GM12875 (cell line): ENCODE results near the gene TXNL4A.

Source experiments
- H3K4me3 ChIP-seq: one replicate; pipeline ENCODE4 v1.5.1; 2011; ENCODE audit warnings: low read depth, low read length, control low read depth
- CTCF ChIP-seq: IDR thresholded peaks from 2 replicates; pipeline ENCODE4 v1.5.1; 2011; ENCODE audit warnings: low read depth, mild to moderate bottlenecking, control low read depth, inconsistent platforms, low read length, moderate library complexity, borderline replicate concordance; ENCODE audit not compliant: insufficient read depth

TXNL4A gene

GRCh38 chr18:79951545-79952455 lies 36.6 kb downstream of the TXNL4A start, which contains the start of gene SLC66A2:
TSS of gene SLC66A2 (minus strand) at chr18:79951653. CDS start at chr18:79950926, 727 bp downstream.
- peak within 1 kb of the TSS; percentile 81 for H3K4me3 ChIP-seq
- TF ChIP-seq CTCF = no peak

GRCh38 chr18:79950515-79951341 lies 37.6 kb downstream of the TXNL4A start:
- peak overlapping the region; percentile 81 for H3K4me3 ChIP-seq
- TF ChIP-seq CTCF = no peak

GRCh38 chr18:79949697-79950487 lies 38.5 kb downstream of the TXNL4A start:
- H3K4me3 ChIP-seq = peak overlapping the region; percentile 81
- no peak for TF ChIP-seq CTCF

- no peak overlapping the region for H3K4me3 ChIP-seq
Measured at GRCh38 chr18:79948719-79949411, 39.5 kb downstream of the TXNL4A start.

GRCh38 chr18:79947881-79948610 lies 40.3 kb downstream of the TXNL4A start:
- TF ChIP-seq CTCF = no peak

More at GRCh38 chr18:79948719-79949411, 39.5 kb downstream of the TXNL4A start:
- no peak for TF ChIP-seq CTCF

More at GRCh38 chr18:79947881-79948610, 40.3 kb downstream of the TXNL4A start:
- no peak overlapping the region for H3K4me3 ChIP-seq
